ENCODE measurements around the gene NREP.

DNA sequence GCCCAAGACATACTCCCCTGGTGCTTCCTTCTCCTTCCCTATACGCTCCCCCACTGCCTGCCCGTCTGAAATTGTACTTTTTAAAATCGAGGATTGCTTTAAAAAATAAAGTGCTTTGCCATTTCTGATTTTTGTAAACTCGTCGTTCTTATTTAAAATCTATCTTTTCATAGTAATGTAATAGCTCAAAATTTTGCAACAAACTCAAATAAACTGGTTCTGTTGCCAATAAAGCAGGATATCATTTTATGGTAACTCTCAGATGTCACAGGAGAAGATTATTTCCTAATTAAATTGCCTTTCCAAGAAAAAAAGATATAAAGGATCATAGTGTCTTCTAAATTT, 1.3 kb upstream of the NREP start:
- TF ChIP-seq EZH2phosphoT487 (IDR thresholded peaks at IDR 0.05) (no peak), EZH2 (IDR thresholded peaks at IDR 0.05) (no peak)

All from neural progenitor cell (in vitro differentiated cells).